T47D (cell line): ENCODE measurements around the gene DTX2.
"Not testable (repeated sequence)": the region's sequence is repeated elsewhere in the genome, so short reads cannot be mapped to it uniquely, and the experiment has no call there.

Experiments
- DNase-seq, 2 experiments: peaks; one replicate each; pipeline versions ENCODE4 v3.0.0 to v3.0.0-alpha.2; 2011 to 2012; ENCODE audit warnings: low read depth in 1 of 2, low spot score in 1 of 2
- JUND ChIP-seq: IDR thresholded peaks from 2 replicates; pipeline ENCODE4 v1.6.1; 2012; ENCODE audit warnings: low read depth
- in situ Hi-C: cut with HindIII; loops from 2 replicates; pipeline ENCODE4 v1.10.0; 2016; ENCODE audit warnings: low sequenced_read_pairs, low pct_unique_long_range_greater_than_20kb

Gene DTX2

DNA sequence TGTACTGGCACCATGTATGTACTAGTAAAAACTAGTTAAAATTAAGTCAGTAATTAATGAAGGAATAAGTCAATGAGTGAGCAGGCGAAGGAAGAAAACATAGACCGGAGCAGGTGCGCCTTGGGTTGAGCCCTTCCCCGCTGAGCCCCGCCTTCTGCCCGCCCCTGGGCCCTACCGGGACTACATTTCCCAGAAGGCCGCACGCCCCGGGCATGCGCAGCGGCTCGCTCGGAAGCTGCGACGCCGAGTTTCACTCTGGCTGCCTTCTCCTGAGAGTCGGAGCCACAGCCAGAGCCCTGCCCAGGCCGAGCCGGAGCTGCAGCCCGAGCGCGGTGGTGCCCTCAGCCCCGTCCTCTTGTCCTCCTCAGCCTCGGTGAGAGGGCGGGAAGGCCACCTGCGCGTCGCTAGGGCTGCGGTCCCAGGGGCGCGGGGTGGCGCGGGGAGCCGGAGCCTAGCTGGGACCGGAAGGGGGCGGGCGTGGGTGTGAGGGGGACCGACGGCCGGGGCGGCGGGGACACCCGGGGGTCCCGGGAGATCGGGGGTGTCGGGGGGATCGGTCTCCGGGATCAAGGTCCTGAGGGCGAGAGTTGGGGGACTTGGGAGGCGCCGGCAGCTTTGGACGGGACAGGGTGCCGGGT is at the start of gene DTX2:
TSS of gene DTX2 (plus strand) at position 246 of the 638 bp plus-strand sequence. CDS start 18,801 bp downstream, outside the sequence.
- DNase-seq, in situ Hi-C loops: not testable (repeated sequence)

DNA sequence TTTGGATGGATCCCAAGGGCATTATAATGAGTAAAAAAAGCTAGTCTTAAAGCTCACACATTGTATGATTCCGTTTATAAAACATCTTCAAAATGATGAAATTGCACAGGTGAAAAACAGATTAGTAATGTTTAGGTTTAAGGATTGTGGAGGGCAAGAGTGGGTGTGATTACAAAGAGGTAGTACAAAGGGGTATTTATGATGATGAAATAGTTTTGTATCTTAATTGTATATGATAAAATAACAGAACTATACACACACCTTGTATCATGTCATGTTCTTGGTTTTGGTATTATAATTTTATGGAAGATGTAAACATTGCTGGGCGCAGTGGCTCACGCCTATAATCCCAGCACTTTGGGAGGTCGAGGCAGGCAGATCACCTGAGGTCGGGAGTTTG is 49.3 kb upstream of the DTX2 start:
- DNase-seq = no peak
- TF ChIP-seq JUND = no peak
- in situ Hi-C loops = no loop called here

DNA sequence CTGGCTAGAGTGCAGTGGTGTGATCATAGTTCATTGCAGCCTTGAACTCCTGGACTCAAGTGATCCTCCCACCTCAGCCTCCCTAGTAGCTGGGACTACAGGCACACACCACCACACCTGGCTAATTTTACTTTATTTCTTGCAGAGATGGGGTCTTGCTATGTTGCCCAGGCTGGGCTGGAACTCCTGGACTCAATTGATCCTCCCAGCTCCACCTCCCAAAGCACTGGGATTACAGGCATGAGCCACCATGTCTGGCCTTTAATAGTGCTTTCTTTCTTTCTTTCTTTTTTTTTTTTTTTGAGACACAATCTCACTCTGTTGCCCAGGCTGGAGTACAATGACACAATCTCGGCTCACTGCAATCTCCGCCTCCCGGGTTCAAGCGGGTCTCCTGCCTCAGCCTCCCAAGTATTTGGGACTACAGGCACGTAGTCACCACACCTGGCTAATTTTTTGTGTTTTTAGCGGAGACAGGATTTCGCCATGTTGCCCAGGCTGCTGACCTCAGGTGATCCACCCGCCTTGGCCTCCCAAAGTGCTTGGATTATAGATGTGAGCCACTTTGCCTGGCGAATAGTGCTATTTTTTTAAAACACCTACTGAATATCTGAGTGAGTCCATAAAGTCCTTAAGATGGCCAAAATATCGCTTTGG is 43.7 kb upstream of the DTX2 start:
- in situ Hi-C loops, DNase-seq: not testable (repeated sequence)

DNA sequence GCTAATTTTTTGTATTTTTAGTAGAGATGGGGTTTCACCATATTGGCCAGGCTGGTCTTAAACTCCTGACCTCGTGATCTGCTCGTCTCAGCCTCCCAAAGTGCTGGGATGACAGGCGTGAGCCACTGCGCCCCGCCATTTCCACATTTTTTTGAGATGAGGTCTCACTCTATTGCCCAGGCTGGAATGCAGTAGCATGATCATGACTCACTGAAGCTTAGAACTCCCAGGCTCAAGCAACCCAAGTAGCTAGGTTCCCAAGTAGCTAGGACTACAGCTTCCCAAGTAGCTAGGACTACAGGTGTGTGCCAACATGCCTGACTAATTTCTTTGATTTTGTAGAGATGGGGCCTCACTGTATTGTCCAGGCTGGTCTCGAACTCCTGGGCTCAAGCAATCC is 40.4 kb upstream of the DTX2 start:
- DNase-seq, in situ Hi-C loops: not testable (repeated sequence)

DNA sequence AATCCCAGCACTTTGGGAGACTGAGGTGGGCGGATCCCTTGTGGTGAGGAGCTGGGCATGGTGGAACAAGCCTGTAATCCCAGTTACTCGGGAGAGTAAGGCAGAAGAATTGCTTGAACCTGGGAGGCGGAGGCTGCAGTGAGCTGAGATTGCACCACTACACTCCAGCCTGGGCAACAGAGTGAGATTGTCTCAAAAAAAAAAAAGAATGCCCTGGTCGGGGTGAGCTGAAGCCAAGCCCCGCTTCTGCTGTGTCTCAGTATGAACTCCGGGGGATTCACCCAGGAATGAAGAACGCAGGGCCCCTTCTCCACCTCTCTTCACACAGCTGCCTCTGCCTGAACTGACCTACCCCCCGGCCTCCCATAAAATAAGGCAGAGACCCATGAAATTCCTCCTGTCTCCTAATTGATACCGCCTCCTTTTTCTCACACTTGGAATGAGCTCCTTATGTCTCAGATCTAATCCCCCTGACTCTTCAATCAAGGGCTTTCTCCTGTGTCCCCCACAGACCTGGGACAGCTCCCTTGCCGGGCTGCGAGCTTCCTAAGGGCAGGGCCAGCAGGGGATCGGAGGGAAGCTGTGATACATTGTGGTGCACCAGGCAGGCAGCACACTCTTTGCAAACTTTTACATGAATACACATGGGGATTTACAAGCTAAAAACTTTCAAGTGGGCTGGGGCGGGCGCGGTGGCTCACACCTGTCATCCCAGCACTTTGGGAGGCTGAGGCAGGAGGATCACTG is 37.7 kb upstream of the DTX2 start:
- TF ChIP-seq JUND = no peak
- in situ Hi-C loops = no loop called here
- DNase-seq = no peak

DNA sequence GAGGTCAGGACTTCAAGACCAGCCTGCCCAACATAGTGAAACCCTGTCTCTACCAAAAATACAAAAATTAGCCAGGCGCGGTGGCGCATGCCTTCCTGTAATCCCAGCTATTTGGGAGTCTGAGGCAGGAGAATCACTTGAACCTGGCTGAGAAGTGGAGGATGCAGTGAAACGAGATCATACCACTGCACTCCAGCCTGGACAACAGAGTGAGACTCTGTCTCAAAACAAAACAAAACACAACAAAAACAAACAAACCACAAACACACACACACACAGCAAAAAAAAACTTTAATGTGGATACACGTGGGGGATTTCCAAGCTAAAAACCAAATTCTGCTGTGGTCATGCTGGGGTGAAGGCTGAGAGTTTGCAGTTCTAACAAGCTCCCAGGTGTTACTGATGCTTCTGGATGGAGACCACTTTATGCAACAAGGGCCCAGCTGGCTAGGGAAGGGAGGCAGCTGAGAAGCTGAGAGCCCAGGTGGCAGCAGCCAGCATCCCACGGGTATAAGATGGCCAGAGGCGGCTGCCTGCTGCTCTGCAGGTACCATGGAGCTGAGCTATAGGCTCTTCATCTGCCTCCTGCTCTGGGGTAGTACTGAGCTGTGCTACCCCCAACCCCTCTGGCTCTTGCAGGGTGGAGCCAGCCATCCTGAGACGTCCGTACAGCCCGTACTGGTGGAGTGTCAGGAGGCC is 36.9 kb upstream of the DTX2 start, which contains the start of gene ZP3:
TSS of gene ZP3 (plus strand) at position 538 of the 699 bp plus-strand sequence. CDS start at position 553, 15 bp downstream.
- no peak for TF ChIP-seq JUND
- in situ Hi-C loops = no loop called here
- no peak for DNase-seq

DNA sequence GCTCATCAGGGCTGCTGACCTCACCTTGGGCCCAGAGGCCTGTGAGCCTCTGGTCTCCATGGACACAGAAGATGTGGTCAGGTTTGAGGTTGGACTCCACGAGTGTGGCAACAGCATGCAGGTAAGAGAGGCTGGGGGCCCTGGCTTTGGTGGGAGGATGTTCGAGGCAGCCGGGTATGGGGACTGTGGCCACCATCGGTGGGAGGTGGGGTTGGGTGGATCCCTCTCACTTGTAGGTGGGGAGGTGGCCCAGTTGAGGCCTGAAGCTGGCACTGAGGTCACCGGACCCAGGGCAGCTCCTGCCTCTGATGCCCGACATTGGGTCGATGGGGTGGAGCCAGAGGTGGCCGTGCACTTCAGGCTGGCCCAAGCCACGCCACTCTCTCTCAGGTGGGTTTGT is 36.4 kb upstream of the DTX2 start:
- no peak for TF ChIP-seq JUND
- no peak for DNase-seq
- in situ Hi-C loops = no loop called here

DNA sequence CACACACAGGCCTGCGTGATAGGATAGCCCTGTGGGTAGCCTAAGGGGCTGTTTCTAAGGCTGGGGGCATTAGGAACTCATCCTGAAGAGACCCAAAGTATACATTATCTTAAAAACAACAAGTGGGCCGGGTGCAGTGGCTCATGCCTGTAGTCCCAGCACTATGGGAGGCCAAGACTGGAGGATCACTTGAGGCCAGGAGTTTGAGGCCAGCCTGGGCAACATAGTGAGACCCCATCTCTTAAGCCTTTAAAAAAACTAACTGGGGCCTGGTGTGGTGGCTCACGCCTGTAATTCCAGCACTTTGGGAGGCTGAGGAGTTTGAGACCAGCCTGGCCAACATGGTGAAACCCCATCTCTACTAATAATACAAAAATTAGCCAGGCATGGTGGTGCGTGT is 36.0 kb upstream of the DTX2 start:
- DNase-seq, in situ Hi-C loops: not testable (repeated sequence)

DNA sequence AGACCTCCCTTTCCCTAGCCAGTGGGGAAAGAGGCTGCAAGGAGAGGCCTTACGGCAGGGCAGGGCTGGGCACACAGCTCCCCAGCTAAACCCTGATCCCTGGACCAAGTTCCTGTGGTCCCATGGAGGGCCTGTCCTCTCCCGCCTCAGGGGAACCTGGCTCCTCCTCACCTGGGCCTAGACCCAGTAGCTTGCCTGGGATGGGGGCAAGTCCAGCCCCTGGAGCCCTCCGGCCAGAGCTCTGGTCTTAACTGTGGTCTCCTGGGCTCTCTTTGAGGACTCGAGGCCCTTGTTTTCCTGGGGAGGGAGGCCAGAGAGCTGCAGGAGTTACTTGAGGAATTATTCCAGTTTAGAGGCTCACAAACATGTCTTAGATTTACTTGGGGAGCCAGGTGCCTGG is 35.3 kb upstream of the DTX2 start:
- no peak for DNase-seq
- in situ Hi-C loops = no loop called here
- TF ChIP-seq JUND = no peak

DNA sequence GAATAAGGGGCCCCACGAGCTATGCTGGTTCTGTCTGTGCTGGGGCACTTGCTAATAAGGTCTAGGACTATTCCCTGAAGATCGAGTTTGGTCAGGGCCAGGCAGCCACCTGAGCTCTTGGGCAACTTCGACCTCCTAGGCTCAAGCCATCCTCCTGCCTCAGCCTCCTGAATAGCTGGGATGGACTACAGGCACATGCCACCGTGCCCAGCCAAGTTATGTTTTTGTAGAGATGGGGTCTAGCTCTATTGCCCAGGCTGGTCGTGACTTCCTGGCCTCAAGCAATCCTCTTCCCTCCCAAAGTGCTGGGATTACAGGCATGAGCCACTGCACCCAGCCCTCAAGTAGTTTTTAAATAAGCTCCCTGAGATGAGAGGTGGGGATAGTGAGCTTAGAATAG is 33.9 kb upstream of the DTX2 start:
- in situ Hi-C loops = no loop called here
- DNase-seq = no peak
- no peak for TF ChIP-seq JUND

DNA sequence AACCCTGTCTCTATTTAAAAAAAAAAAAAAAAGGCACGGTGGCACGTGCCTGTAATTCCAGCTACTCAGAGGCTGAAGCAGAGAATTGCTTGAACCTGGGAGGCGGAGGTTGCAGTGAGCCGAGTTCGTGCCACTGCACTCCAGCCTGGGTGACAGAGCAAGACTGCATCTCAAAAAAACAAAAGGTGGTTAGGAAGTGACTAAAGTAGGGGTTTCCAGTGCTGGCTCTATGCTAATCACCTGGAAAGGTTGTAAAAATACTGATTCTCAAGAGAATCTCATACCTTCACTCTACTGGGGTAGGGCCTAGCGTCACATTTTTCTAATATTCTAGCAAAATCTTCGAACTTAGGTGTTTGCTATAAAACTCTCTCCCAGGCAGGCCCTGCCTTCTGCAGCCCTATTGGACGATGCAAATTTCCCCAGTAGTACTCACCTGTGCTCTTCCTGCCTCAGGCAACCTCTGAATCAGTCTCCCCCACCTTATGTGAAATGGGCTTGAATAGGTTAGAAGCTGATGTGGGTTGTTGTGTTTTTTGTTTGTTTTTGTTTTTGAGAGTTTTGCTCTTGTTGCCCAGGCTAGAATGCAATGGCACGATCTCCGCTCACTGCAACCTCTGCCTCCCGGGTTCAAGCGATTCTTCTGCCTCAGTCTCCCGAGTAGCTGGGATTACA is 33.2 kb upstream of the DTX2 start:
- TF ChIP-seq JUND = no peak
- in situ Hi-C loops = no loop called here
- DNase-seq = no peak
